KMS-11 (cell line): ENCODE measurements around the gene PRKG1.

ENCODE experiments used
- H2AFZ ChIP-seq: fragments of 200-600 bp; sonication (generic); 2 replicates; pipeline ENCODE4 v1.6.1; 2016; ENCODE audit warnings: antibody characterized with exemption, mixed run types, low read depth
- H3K27ac ChIP-seq: fragments of 200-600 bp; sonication (generic); 2 replicates; pipeline ENCODE4 v1.6.1; 2016; ENCODE audit warnings: mild to moderate bottlenecking, mixed run types
- H3K27me3 ChIP-seq: fragments of 200-600 bp; sonication (generic); 2 replicates; pipeline ENCODE4 v1.6.1; 2017; ENCODE audit warnings: mild to moderate bottlenecking, low read depth, mixed run types, moderate library complexity; ENCODE audit not compliant: insufficient read depth
- H3K36me3 ChIP-seq: fragments of 200-600 bp; sonication (generic); 2 replicates; pipeline ENCODE4 v1.6.1; 2017; ENCODE audit warnings: mild to moderate bottlenecking, mixed run types; ENCODE audit not compliant: insufficient read depth
- H3K4me1 ChIP-seq: fragments of 200-600 bp; sonication (generic); 2 replicates; pipeline ENCODE4 v1.6.1; 2016; ENCODE audit warnings: mild to moderate bottlenecking, low read depth, mixed run types; ENCODE audit not compliant: poor library complexity, severe bottlenecking
- H3K4me2 ChIP-seq: fragments of 200-600 bp; sonication (generic); 2 replicates; pipeline ENCODE4 v1.7.0; 2016; ENCODE audit warnings: mild to moderate bottlenecking, mixed run types
- H3K4me3 ChIP-seq: fragments of 200-600 bp; sonication (generic); IDR thresholded peaks from 2 replicates; pipeline ENCODE4 v1.6.1; 2017; ENCODE audit warnings: low read depth, low read length, mixed read lengths; ENCODE audit not compliant: insufficient read depth
- H3K79me2 ChIP-seq: fragments of 200-600 bp; sonication (generic); 2 replicates; pipeline ENCODE4 v1.6.1; 2016; ENCODE audit warnings: low read depth, mixed run types; ENCODE audit not compliant: insufficient read depth
- H3K9ac ChIP-seq: fragments of 200-600 bp; sonication (generic); 2 replicates; pipeline ENCODE4 v1.6.1; 2016; ENCODE audit warnings: mild to moderate bottlenecking, mixed run types
- H4K20me1 ChIP-seq: fragments of 200-600 bp; sonication (generic); 2 replicates; pipeline ENCODE4 v1.6.1; 2016; ENCODE audit warnings: mild to moderate bottlenecking, mixed run types; ENCODE audit not compliant: insufficient read depth
- TF ChIP-seq, protein P1 (sequence below): fragments of 200-600 bp; sonication (generic); conservative IDR thresholded peaks from 2 replicates; pipeline ENCODE4 v1.6.1; 2017; ENCODE audit warnings: low read depth, mild to moderate bottlenecking, antibody characterized with exemption, low read length, moderate library complexity, mixed read lengths

Gene PRKG1

DNA sequence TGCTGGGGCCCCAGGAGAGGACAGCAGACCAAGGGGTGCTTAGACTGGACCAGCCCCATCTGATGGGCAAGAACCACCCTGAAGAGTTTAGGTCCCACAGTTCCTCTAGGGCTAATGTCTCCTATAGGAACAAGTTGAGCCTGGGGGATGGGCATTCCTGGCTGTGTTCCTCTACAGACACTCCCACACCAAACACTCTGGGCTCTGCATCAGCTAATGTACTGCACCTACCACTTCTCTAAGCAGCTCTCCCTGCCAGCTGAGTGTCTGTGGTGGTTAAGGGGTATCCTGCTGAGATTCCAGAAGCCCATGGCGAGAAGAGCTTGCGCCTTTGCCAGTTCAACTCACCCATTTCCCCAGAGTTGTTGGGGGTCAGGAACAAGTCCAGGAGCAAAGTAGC, 909.2 kb downstream of the PRKG1 start:
- H3K9ac ChIP-seq, result no peak overlapping the region
- no peak overlapping the region for H3K27ac ChIP-seq
- TF ChIP-seq, protein P1, sequence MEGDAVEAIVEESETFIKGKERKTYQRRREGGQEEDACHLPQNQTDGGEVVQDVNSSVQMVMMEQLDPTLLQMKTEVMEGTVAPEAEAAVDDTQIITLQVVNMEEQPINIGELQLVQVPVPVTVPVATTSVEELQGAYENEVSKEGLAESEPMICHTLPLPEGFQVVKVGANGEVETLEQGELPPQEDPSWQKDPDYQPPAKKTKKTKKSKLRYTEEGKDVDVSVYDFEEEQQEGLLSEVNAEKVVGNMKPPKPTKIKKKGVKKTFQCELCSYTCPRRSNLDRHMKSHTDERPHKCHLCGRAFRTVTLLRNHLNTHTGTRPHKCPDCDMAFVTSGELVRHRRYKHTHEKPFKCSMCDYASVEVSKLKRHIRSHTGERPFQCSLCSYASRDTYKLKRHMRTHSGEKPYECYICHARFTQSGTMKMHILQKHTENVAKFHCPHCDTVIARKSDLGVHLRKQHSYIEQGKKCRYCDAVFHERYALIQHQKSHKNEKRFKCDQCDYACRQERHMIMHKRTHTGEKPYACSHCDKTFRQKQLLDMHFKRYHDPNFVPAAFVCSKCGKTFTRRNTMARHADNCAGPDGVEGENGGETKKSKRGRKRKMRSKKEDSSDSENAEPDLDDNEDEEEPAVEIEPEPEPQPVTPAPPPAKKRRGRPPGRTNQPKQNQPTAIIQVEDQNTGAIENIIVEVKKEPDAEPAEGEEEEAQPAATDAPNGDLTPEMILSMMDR, result no peak
- no peak overlapping the region for H3K4me3 ChIP-seq
- no peaks in the 10 kb centered on the region for H3K4me1 ChIP-seq
- no peaks in the 10 kb centered on the region for H4K20me1 ChIP-seq
- H3K79me2 ChIP-seq, result no peaks in the 10 kb centered on the region
- H3K4me2 ChIP-seq, result no peak overlapping the region
- H3K27me3 ChIP-seq, result no peaks in the 10 kb centered on the region
- no peaks in the 10 kb centered on the region for H3K36me3 ChIP-seq
- H2AFZ ChIP-seq, result no peak overlapping the region

DNA sequence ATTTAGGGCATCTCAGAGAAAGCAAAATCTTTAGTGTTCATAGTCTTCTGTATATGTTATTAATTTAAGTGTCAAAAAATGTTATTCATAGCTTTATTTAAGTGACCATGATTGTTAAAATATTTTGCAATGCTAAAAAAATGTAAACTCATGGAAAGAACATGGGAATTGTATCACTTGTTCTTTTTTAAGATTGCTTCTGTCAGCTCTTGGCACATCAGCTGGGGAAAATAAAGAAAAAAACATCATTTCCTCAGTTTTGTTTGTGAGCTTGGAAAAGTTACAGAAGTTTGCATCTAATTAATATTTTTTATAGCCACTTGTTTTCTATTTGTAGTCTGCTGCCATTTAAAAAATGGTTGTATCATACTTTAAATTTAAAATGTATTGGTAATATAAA, 911.0 kb downstream of the PRKG1 start:
- Histone ChIP-seq H3K9ac (no peak overlapping the region), H3K79me2 (no peaks in the 10 kb centered on the region), H3K4me3 (no peak overlapping the region), H3K4me2 (no peak overlapping the region), H3K27ac (no peak overlapping the region), H3K27me3 (no peaks in the 10 kb centered on the region), H3K36me3 (no peaks in the 10 kb centered on the region), H4K20me1 (no peaks in the 10 kb centered on the region), H3K4me1 (no peaks in the 10 kb centered on the region), H2AFZ (no peak overlapping the region)
- TF ChIP-seq, protein P1, result no peak

GRCh38 chr10:51986516-51986915, 912.2 kb downstream of the PRKG1 start:
- Histone ChIP-seq H3K27me3 (no peaks in the 10 kb centered on the region), H3K4me3 (no peak overlapping the region), H3K9ac (no peak overlapping the region), H3K4me2 (no peak overlapping the region; the same call in 1 of the 2 replicates), H3K79me2 (no peaks in the 10 kb centered on the region), H2AFZ (no peak overlapping the region), H3K27ac (no peak overlapping the region), H3K4me1 (no peaks in the 10 kb centered on the region), H4K20me1 (no peaks in the 10 kb centered on the region), H3K36me3 (no peaks in the 10 kb centered on the region)
- TF ChIP-seq, protein P1, result no peak

- H4K20me1 ChIP-seq, result no peaks in the 10 kb centered on the region
- H3K9ac ChIP-seq, result no peak overlapping the region
- no peaks in the 10 kb centered on the region for H3K4me1 ChIP-seq
- H3K4me3 ChIP-seq, result no peak overlapping the region
- no peaks in the 10 kb centered on the region for H3K79me2 ChIP-seq
- no peaks in the 10 kb centered on the region for H3K27me3 ChIP-seq
- TF ChIP-seq, protein P1, result no peak
- no peaks in the 10 kb centered on the region for H3K36me3 ChIP-seq
- H3K4me2 ChIP-seq, result no peak overlapping the region
- no peak overlapping the region for H3K27ac ChIP-seq
- no peak overlapping the region for H2AFZ ChIP-seq
These were observed 919.2 kb downstream of the PRKG1 start for GRCh38 chr10:51993475-51993874.
